Activated CD4-positive, alpha-beta T cell treated with anti-CD3 and anti-CD28 coated beads, Interleukin-2, amount 50 U/mL, for 4 hours (primary cell): ENCODE data around the gene ZC3H12D.
"Not testable (repeated sequence)": the region's sequence is repeated elsewhere in the genome, so short reads cannot be mapped to it uniquely, and the experiment has no call there.

Experiments used
- DNase-seq, 2 experiments: peaks; one replicate each; pipeline ENCODE4 v3.0.0-alpha.2; 2020

ZC3H12D gene

GRCh38 chr6:149484733-149485700, at the start of gene ZC3H12D:
Gene ZC3H12D (minus strand): TSS chr6:149485014. CDS start chr6:149474543, 10,471 bp downstream.
- DNase-seq: peak; percentile 74 to 76

- DNase-seq: no peak
Measured at GRCh38 chr6:149529650-149530049, 44.8 kb upstream of the ZC3H12D start.

- no peak for DNase-seq
Measured at GRCh38 chr6:149515494-149515893, 30.7 kb upstream of the ZC3H12D start.

GRCh38 chr6:149513915-149514314, 29.1 kb upstream of the ZC3H12D start:
- no peak for DNase-seq

- DNase-seq: no peak
Measured at GRCh38 chr6:149510793-149511512, 26.1 kb upstream of the ZC3H12D start.

DNA sequence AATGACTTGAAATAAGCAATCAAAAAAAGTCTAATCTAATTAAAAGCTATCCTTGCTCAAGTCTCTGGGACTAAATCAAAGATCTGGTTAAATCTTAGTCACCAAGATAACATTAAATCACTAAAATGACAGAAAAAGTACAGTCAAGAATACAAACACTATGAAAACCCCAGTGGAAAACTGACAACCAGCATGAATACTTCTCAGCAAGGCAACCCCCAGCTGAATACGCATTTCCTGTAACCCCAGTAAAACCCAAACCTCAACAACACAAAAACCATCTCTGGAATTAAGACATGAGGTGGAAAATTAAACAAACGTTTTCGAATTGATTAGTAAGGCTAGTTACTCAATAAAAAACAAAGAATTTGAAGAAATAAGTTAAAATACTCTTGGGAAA, 23.7 kb upstream of the ZC3H12D start:
- DNase-seq: peak; percentile 26 to 32

GRCh38 chr6:149503872-149504271, 19.1 kb upstream of the ZC3H12D start:
- DNase-seq: no peak

DNA sequence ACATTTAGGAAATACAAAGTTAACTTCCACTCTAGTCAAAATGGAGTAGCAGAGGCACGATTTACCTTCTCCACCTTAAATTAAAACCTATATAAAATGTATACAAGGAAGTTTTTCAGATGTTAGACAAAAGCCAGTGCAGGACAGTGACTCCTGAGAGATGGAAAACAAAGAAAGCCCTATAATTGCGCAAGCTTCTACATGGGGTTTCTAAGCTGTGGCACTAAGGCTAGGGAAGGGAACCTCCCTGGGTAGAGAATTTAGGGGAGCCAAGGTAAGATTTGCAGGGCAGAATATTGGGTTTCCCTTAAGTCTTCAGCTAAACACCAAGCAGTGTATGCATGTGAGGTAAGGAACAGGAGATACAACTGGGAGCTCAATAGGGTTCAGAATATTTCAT, 18.5 kb upstream of the ZC3H12D start:
- DNase-seq: no peak

- DNase-seq: no peak
Measured at GRCh38 chr6:149501768-149502167, 17.0 kb upstream of the ZC3H12D start.

GRCh38 chr6:149501201-149501600, 16.4 kb upstream of the ZC3H12D start:
- DNase-seq: no peak

DNA sequence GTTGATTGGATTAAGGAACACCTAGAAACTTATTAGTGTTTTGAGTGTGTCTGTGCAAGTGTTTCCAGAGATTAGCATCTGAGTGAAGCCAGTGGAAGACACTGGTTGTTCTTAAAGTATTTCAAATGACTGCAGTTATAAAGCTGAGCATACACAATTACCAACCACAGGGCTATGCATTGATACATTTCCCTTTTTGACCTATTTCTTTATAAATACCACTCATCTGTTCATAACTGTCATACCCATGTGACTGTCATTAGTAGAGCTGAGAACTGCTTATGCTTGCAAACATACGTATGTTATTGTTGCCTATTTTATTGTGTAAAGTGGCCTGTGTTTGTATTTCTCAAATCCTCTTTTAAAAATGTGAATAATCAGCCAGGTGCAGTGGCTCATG, 15.3 kb upstream of the ZC3H12D start:
- no peak for DNase-seq

GRCh38 chr6:149499066-149499465, 14.3 kb upstream of the ZC3H12D start:
- no peak for DNase-seq

DNA sequence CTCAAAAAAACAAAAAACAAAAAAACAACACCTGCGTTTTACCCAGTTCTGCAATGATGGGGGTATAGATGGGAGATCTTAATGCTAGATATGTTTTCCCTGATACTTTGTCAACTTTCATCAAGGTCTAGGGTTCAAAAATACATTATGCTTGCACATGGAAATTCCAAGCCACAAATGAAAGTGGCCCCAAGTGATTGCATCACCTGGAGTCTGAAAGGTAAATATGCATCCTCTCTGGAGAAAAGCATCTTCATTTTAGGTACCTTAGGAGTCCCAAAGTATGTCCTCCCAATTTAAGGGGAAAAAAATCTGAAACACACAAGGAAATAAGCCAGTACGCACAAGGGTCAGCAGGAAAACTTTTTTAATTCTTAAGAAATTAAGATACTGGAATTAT, 12.6 kb upstream of the ZC3H12D start:
- no peak for DNase-seq

- DNase-seq: not testable (repeated sequence)
Measured at GRCh38 chr6:149496597-149496996, 11.8 kb upstream of the ZC3H12D start.

GRCh38 chr6:149495349-149496016, 10.7 kb upstream of the ZC3H12D start:
- not testable (repeated sequence) for DNase-seq

- DNase-seq: not testable (repeated sequence)
Measured at GRCh38 chr6:149494810-149495209, 10.0 kb upstream of the ZC3H12D start.

DNA sequence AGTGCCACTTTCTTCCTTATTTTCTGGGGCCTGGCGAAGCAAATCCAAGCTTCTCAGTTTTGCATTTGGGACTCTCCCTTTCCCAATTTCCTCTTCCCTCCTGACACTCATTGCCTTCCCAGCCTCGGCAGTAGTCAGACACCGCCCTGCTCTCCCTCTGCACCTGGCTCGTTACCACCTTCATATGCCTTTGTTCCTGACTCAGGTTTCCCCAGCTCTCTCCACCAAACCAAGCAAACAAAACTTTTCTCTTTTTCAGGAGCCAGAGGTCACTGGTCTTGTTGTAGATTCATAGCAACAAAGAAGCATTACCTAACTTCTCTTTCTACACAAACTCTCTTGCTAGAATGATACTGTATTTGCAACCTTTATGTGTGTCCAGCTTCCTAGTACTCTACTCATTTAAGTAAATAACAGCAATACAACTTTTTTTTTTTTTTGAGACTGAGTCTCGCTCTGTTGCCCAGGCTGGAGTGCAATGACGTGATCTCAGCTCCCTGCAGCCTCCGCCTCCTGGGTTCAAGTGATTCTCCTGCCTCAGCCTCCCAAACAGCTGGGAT, 9.0 kb upstream of the ZC3H12D start:
- no peak for DNase-seq

- DNase-seq: no peak
Measured at GRCh38 chr6:149492798-149493343, 8.1 kb upstream of the ZC3H12D start.

DNA sequence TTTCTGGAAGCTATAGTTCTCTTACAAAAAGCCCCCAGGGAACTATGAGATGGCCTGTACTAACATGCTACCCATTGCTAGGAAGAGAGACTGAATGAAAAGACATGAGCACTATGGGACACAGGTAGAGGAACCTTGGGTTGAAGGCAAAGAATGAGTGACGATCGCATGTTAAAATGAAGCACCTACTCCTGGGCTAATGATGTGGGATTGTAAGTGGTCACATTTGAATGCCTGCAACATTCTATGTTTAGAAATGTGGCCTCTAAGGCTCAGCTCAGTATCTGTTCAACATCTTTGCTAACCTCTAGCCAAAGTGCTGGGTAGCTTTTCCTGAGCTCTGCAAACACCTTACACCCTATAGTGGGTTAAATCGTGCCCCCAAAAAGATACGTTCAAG, 5.2 kb upstream of the ZC3H12D start:
- no peak for DNase-seq

- DNase-seq: no peak
Measured at GRCh38 chr6:149488815-149489214, 4.0 kb upstream of the ZC3H12D start.

DNA sequence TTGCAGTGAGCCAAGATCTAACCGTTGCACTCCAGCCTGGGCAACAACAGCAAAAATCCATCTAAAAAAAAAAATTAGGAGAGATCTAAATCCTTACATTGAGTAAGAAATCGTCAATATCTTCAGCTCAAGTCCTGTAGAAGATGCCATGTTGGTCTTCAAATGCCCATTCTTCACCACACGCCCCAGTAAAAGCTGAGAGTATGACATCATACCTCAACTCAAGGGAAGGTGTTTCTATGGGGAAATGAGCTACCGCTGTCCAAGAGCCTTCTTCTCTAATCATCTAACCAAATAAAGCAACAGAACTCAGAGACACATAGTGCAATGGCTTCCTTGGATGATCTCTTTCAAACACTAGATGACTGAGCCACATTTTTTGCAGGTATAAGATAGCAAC, 2.5 kb upstream of the ZC3H12D start:
- no peak for DNase-seq

DNA sequence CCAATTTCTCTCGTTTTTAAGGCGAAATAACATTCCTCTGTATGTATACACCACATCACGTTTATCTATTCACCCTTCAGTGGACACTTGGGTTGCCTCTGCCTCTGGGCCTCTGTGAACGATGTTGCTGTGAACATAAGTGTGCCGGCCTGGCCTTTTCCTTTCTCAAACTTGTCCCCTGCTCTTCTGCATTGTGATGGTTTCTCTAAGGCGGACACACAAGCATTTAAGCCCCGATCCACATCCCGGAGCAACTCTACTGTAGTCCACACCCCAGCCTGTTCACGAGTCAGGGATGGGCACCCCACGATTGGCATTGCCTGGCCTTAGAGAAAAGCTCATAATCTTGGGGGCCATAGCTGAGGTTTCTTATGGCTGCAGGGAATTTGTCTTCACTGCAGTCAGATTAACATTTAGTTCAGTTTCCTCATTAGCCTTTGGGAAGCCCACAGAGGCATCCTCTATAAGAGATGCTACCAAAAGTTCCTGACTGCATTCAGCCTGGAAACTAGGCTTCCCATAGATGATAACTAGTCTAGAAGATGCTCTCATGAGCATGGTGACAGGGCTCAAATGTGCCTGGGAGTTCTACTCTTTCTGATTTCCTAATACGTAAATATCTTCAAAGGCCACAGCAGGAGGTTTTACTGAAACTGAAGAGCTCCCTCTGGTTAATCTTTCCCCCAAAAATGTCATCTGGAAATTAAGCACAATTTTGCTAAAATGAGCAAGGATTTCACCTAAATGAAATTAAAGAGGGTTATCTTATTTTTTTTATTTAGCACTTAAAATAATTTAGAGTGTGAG, 762 bp downstream of the ZC3H12D start:
- no peak for DNase-seq
